Skeletal muscle tissue (tissue), 4 donors: ENCODE measurements around the gene JAG2. TPM values are rescaled to one million over a fixed set of nuclear protein-coding genes. Genes with fewer than 3 reads are reported as not detected.

Experiments used
- H3K27ac ChIP-seq: one replicate; pipeline ENCODE4 v1.7.0; 2013; ENCODE audit warnings: mild to moderate bottlenecking, low read depth, low read length, inconsistent platforms
- H3K27me3 ChIP-seq, 3 donors: one replicate each; pipeline ENCODE4 v1.7.0; 2013; ENCODE audit warnings: low read length in 3 of 3; ENCODE audit not compliant: control insufficient read depth in 3 of 3, insufficient read depth in 3 of 3
- H3K36me3 ChIP-seq, 3 donors: one replicate each; pipeline ENCODE4 v1.7.0; 2013; ENCODE audit warnings: low read length in 3 of 3; ENCODE audit not compliant: control insufficient read depth in 3 of 3, insufficient read depth in 3 of 3
- H3K4me1 ChIP-seq, 3 donors: one replicate each; pipeline ENCODE4 v1.7.0; 2013; ENCODE audit warnings: low read length in 3 of 3, mild to moderate bottlenecking in 3 of 3; ENCODE audit not compliant: control insufficient read depth in 3 of 3, insufficient read depth in 3 of 3
- H3K4me3 ChIP-seq, 3 donors: one replicate each; pipeline ENCODE4 v1.7.0; 2013; ENCODE audit warnings: low read length in 3 of 3
- H3K9ac ChIP-seq, 3 donors: one replicate each; pipeline ENCODE4 v1.7.0; 2013; ENCODE audit warnings: low read length in 3 of 3, mild to moderate bottlenecking in 3 of 3, moderate library complexity in 2 of 3, low read depth in 1 of 3
- H3K9me3 ChIP-seq, 3 donors: one replicate each; pipeline ENCODE4 v1.7.0; 2013; ENCODE audit warnings: low read length in 3 of 3; ENCODE audit not compliant: control insufficient read depth in 3 of 3
- total RNA-seq: library from RNA; depleted of rRNA; stranded (reverse); fragments of >200 nt; gene quantifications from one replicate; pipeline ENCODE4 v1.2.3, GENCODE V29; 2014
- donor health status: Osteomylitis.

Gene JAG2
- total RNA-seq, 1 donor from 2014 or later, result 33.9 TPM

GRCh38 chr14:105210266-105211025, 41.9 kb upstream of the JAG2 start:
- no peaks in the 10 kb centered on the region for H3K9me3 ChIP-seq
- H3K4me1 ChIP-seq, result peaks cover 13 to 38% (median 16%) of the 10 kb centered on the region in 3 donors
- H3K9ac ChIP-seq, result no peak overlapping the region
- no peaks in the 10 kb centered on the region for H3K27me3 ChIP-seq
- no peak overlapping the region for H3K4me3 ChIP-seq
- H3K36me3 ChIP-seq, result peaks cover 13 to 22% (median 18%) of the 10 kb centered on the region in 3 donors
- no peak overlapping the region for H3K27ac ChIP-seq

- peaks cover 20 to 40% (median 24%) of the 10 kb centered on the region in 3 donors for H3K4me1 ChIP-seq
- H3K36me3 ChIP-seq, result peaks cover 12 to 17% (median 13%) of the 10 kb centered on the region in 3 donors
- no peaks in the 10 kb centered on the region for H3K27me3 ChIP-seq
- no peak overlapping the region for H3K9ac ChIP-seq
- H3K9me3 ChIP-seq, result no peaks in the 10 kb centered on the region
- H3K27ac ChIP-seq, result no peak overlapping the region
- H3K4me3 ChIP-seq, result no peak overlapping the region
Measured at GRCh38 chr14:105209646-105210045, 41.1 kb upstream of the JAG2 start.

GRCh38 chr14:105209091-105209490, 40.5 kb upstream of the JAG2 start:
- no peaks in the 10 kb centered on the region for H3K27me3 ChIP-seq
- H3K27ac ChIP-seq, result no peak overlapping the region
- H3K4me3 ChIP-seq, result no peak overlapping the region
- H3K9ac ChIP-seq, result no peak overlapping the region
- H3K9me3 ChIP-seq, result no peaks in the 10 kb centered on the region
- peaks cover 12 to 15% (median 13%) of the 10 kb centered on the region in 3 donors for H3K36me3 ChIP-seq
- H3K4me1 ChIP-seq, result peaks cover 26 to 40% (median 29%) of the 10 kb centered on the region in 3 donors

- H3K27me3 ChIP-seq, result no peaks in the 10 kb centered on the region
- H3K4me3 ChIP-seq, result no peak overlapping the region
- H3K9ac ChIP-seq, result no peak overlapping the region
- no peaks in the 10 kb centered on the region for H3K9me3 ChIP-seq
- no peak overlapping the region for H3K27ac ChIP-seq
- peaks cover 12 to 15% (median 13%) of the 10 kb centered on the region in 3 donors for H3K36me3 ChIP-seq
- peaks cover 26 to 40% (median 29%) of the 10 kb centered on the region in 3 donors for H3K4me1 ChIP-seq
Measured at GRCh38 chr14:105208738-105209075, 40.1 kb upstream of the JAG2 start.

- H3K4me3 ChIP-seq, result no peak overlapping the region
- H3K9me3 ChIP-seq, result no peaks in the 10 kb centered on the region
- no peak overlapping the region for H3K9ac ChIP-seq
- H3K27me3 ChIP-seq, result no peaks in the 10 kb centered on the region
- peaks cover 12 to 15% (median 13%) of the 10 kb centered on the region in 3 donors for H3K36me3 ChIP-seq
- no peak overlapping the region for H3K27ac ChIP-seq
- peaks cover 22 to 38% (median 26%) of the 10 kb centered on the region in 3 donors for H3K4me1 ChIP-seq
Measured at GRCh38 chr14:105207996-105208737, 39.6 kb upstream of the JAG2 start.

GRCh38 chr14:105207460-105207901, 38.9 kb upstream of the JAG2 start:
- Histone ChIP-seq H3K4me1 (peaks cover 25 to 44% (median 33%) of the 10 kb centered on the region in 3 donors), H3K9me3 (no peaks in the 10 kb centered on the region), H3K27me3 (no peaks in the 10 kb centered on the region), H3K4me3 (no peak overlapping the region), H3K36me3 (peaks cover 12 to 13% (median 13%) of the 10 kb centered on the region in 3 donors), H3K27ac (no peak overlapping the region), H3K9ac (no peak overlapping the region)

- Histone ChIP-seq H3K4me3 (no peak overlapping the region), H3K9me3 (no peaks in the 10 kb centered on the region), H3K9ac (no peak overlapping the region), H3K4me1 (peaks cover 27 to 49% (median 39%) of the 10 kb centered on the region in 3 donors), H3K36me3 (peaks cover 8 to 12% (median 10%) of the 10 kb centered on the region in 3 donors), H3K27me3 (no peaks in the 10 kb centered on the region), H3K27ac (no peak overlapping the region)
Measured at GRCh38 chr14:105206873-105207272, 38.3 kb upstream of the JAG2 start.

GRCh38 chr14:105205673-105206208, 37.2 kb upstream of the JAG2 start:
- no peak overlapping the region for H3K4me3 ChIP-seq
- H3K27ac ChIP-seq, result no peak overlapping the region
- H3K27me3 ChIP-seq, result peaks cover 3 to 11% (median 9%) of the 10 kb centered on the region in 3 donors
- H3K9me3 ChIP-seq, result no peaks in the 10 kb centered on the region
- peaks cover 27 to 61% (median 43%) of the 10 kb centered on the region in 3 donors for H3K4me1 ChIP-seq
- peaks cover 5 to 7% (median 7%) of the 10 kb centered on the region in 3 donors for H3K36me3 ChIP-seq
- no peak overlapping the region for H3K9ac ChIP-seq

GRCh38 chr14:105204931-105205672, 36.5 kb upstream of the JAG2 start:
- H3K4me3 ChIP-seq, result no peak overlapping the region
- H3K36me3 ChIP-seq, result peaks cover 2 to 3% (median 3%) of the 10 kb centered on the region in 3 donors
- H3K27ac ChIP-seq, result no peak overlapping the region
- H3K9ac ChIP-seq, result peak overlapping the region in 1 of 3 donors; percentile 40
- no peaks in the 10 kb centered on the region for H3K9me3 ChIP-seq
- H3K4me1 ChIP-seq, result peaks cover 27 to 64% (median 43%) of the 10 kb centered on the region in 3 donors
- peaks cover 8 to 17% (median 15%) of the 10 kb centered on the region in 3 donors for H3K27me3 ChIP-seq
